GM12872 (cell line): ENCODE results near the gene MRPS6.

ENCODE experiments used
- CTCF ChIP-seq: IDR thresholded peaks from 3 replicates; pipeline ENCODE4 v1.5.1; 2011; ENCODE audit warnings: low read depth, mild to moderate bottlenecking, low read length, moderate library complexity; ENCODE audit not compliant: insufficient read depth

MRPS6 gene

GRCh38 chr21:34073032-34073748 is at the start of gene MRPS6, which contains the start of gene SLC5A3:
Gene MRPS6, plus strand, starts transcription at chr21:34073578. Its CDS starts 123 bp downstream, at chr21:34073701.
Gene SLC5A3, plus strand, starts transcription at chr21:34073578. Its CDS starts 21,621 bp downstream, at chr21:34095199.
- TF ChIP-seq CTCF = no peak

- TF ChIP-seq CTCF = no peak
These were observed 49.5 kb upstream of the MRPS6 start for GRCh38 chr21:34023691-34024373.

- no peak for TF ChIP-seq CTCF
These were observed 49.0 kb upstream of the MRPS6 start for GRCh38 chr21:34024374-34024693.

GRCh38 chr21:34027721-34028461 is 45.5 kb upstream of the MRPS6 start:
- TF ChIP-seq CTCF = no peak

- no peak for TF ChIP-seq CTCF
These were observed 43.4 kb upstream of the MRPS6 start for GRCh38 chr21:34029743-34030528.

GRCh38 chr21:34031835-34032370 is 41.5 kb upstream of the MRPS6 start:
- TF ChIP-seq CTCF = no peak
